Upper lobe of left lung (tissue), 6 donors: ENCODE results near the gene NHSL1. TPM values are rescaled to one million over a fixed set of nuclear protein-coding genes. Genes with fewer than 3 reads are reported as not detected.

Experiments used
- ATAC-seq, 2 donors: fragments of 200-7000 bp; cut with Tn5 transposase; one replicate each; pipeline ENCODE4 v1.9.1; 2022; ENCODE audit warnings: mild to moderate bottlenecking in 2 of 2, moderate library complexity in 2 of 2; ENCODE audit not compliant: low FRiP score in 2 of 2
- DNase-seq, 2 donors: peaks; one replicate each; pipeline ENCODE4 v3.0.0-alpha.2; 2019 to 2020
- H3K27ac ChIP-seq, 4 donors: fragments of 200-600 bp; sonication (generic); one replicate each; pipeline ENCODE4 v1.5.1; 2016 to 2019
- H3K27me3 ChIP-seq, 4 donors: fragments of 200-600 bp; sonication (generic); one replicate each; pipeline ENCODE4 v1.5.1; 2017 to 2019
- H3K36me3 ChIP-seq, 4 donors: fragments of 200-600 bp; sonication (generic); one replicate each; pipeline ENCODE4 v1.5.1; 2016 to 2019
- H3K4me1 ChIP-seq, 4 donors: fragments of 200-600 bp; sonication (generic); one replicate each; pipeline ENCODE4 v1.5.1; 2018 to 2019
- H3K4me3 ChIP-seq, 4 donors: fragments of 200-600 bp; sonication (generic); one replicate each; pipeline ENCODE4 v1.5.1; 2017 to 2019; ENCODE audit warnings: mild to moderate bottlenecking in 2 of 4, moderate library complexity in 1 of 4
- H3K9me3 ChIP-seq, 4 donors: fragments of 200-600 bp; sonication (generic); one replicate each; pipeline ENCODE4 v1.5.1; 2018 to 2019
- CTCF ChIP-seq, 6 experiments: fragments of 450-650 bp in 4 of 6; fragments of 200-600 bp in 2 of 6; sonication (generic) in 2 of 6; IDR thresholded peaks; one replicate each; pipeline ENCODE4 v1.5.1; 2016 to 2019; ENCODE audit warnings: antibody characterized with exemption in 6 of 6
- EP300 ChIP-seq, 4 donors: sonication (generic); formaldehyde crosslinking; IDR thresholded peaks; one replicate each; pipeline ENCODE4 v1.5.1; 2017; ENCODE audit warnings: antibody characterized with exemption in 4 of 4, control low read depth in 2 of 4
- POLR2A ChIP-seq, 4 donors: fragments of 450-650 bp; IDR thresholded peaks; one replicate each; pipeline ENCODE4 v1.5.1; 2016 to 2017; ENCODE audit warnings: antibody characterized with exemption in 4 of 4, mild to moderate bottlenecking in 2 of 4
- POLR2AphosphoS5 ChIP-seq, 2 donors: sonication (generic); formaldehyde crosslinking; IDR thresholded peaks; one replicate each; pipeline ENCODE4 v1.5.1; 2017; ENCODE audit warnings: antibody characterized with exemption in 2 of 2
- WGBS, 2 donors: methylation state at CpG; one replicate each; pipeline ENCODE4 v1.1.5; 2017 to 2018; 5-methylcytosine and 5-hydroxymethylcytosine counted together
- total RNA-seq, 6 donors: library from RNA; depleted of rRNA in 4 of 6; stranded (reverse); fragments of >200 nt in 4 of 6; gene quantifications; one replicate each; pipeline versions ENCODE4 v1.1.0 to v1.2.1, GENCODE V29; 2016 to 2021
- donor health status: DM: no; HTN: no; CAD: no; lungs with moderate emphysema.
- donor health status: DM: no; HTN: yes; CAD: no; lungs with severe emphysema.

The NHSL1 gene
- total RNA-seq, 6 donors from 2014 or later, result 37.3 to 80.2 (median 56.6) TPM

- 89 to 94% methylated on average over 3 of the region's 3 CpGs for WGBS, 2 donors
- peaks cover 0 to 21% (median 5%) of the 10 kb centered on the region in 4 donors for H3K4me1 ChIP-seq
- ATAC-seq, result no peak
- no peak for DNase-seq
- no peaks in the 10 kb centered on the region for H3K27me3 ChIP-seq
- no peaks in the 10 kb centered on the region for H3K36me3 ChIP-seq
- H3K27ac ChIP-seq, result no peak overlapping the region
- H3K9me3 ChIP-seq, result no peaks in the 10 kb centered on the region
- TF ChIP-seq CTCF (IDR thresholded peaks at IDR 0.05) (no peak), POLR2AphosphoS5 (IDR thresholded peaks at IDR 0.05) (no peak), POLR2A (IDR thresholded peaks at IDR 0.05) (no peak)
- no peak overlapping the region for H3K4me3 ChIP-seq
These were observed 30.2 kb upstream of the NHSL1 start for GRCh38 chr6:138529478-138529877.

GRCh38 chr6:138528956-138529355, 29.7 kb upstream of the NHSL1 start:
- peaks cover 0 to 17% (median 5%) of the 10 kb centered on the region in 4 donors for H3K4me1 ChIP-seq
- no peaks in the 10 kb centered on the region for H3K27me3 ChIP-seq
- no peak for TF ChIP-seq CTCF (IDR thresholded peaks at IDR 0.05)
- H3K36me3 ChIP-seq, result no peaks in the 10 kb centered on the region
- H3K9me3 ChIP-seq, result no peaks in the 10 kb centered on the region
- no peak overlapping the region for H3K4me3 ChIP-seq
- 77 to 96% methylated on average over 2 of the region's 2 CpGs for WGBS, 2 donors
- no peak for ATAC-seq
- DNase-seq, result no peak
- H3K27ac ChIP-seq, result no peak overlapping the region

GRCh38 chr6:138528137-138528536, 28.8 kb upstream of the NHSL1 start:
- no peaks in the 10 kb centered on the region for H3K27me3 ChIP-seq
- H3K36me3 ChIP-seq, result no peaks in the 10 kb centered on the region
- ATAC-seq (no peak), DNase-seq (no peak)
- peaks cover 0 to 15% (median 5%) of the 10 kb centered on the region in 4 donors for H3K4me1 ChIP-seq
- H3K4me3 ChIP-seq, result no peak overlapping the region
- no peak for TF ChIP-seq POLR2A (IDR thresholded peaks at IDR 0.05)
- TF ChIP-seq POLR2AphosphoS5 (IDR thresholded peaks at IDR 0.05), result no peak
- no peak for TF ChIP-seq EP300 (IDR thresholded peaks at IDR 0.05)
- TF ChIP-seq CTCF (IDR thresholded peaks at IDR 0.05), result no peak
- no peaks in the 10 kb centered on the region for H3K9me3 ChIP-seq
- WGBS, 2 donors, result 21 to 56% methylated on average over 1 of the region's 1 CpG
- H3K27ac ChIP-seq, result no peak overlapping the region

GRCh38 chr6:138527411-138528088, 28.3 kb upstream of the NHSL1 start:
- WGBS, 2 donors, result 61 to 65% methylated on average over 8 of the region's 8 CpGs
- Histone ChIP-seq H3K9me3 (no peaks in the 10 kb centered on the region), H3K36me3 (no peaks in the 10 kb centered on the region), H3K4me1 (peaks cover 0 to 21% (median 7%) of the 10 kb centered on the region in 4 donors), H3K27ac (peak overlapping the region in 1 of 4 donors; percentile 38), H3K27me3 (no peaks in the 10 kb centered on the region), H3K4me3 (no peak overlapping the region)
- ATAC-seq (peak; percentile 24 to 29), DNase-seq (no peak)
- TF ChIP-seq POLR2A (IDR thresholded peaks at IDR 0.05), result no peak
- no peak for TF ChIP-seq EP300 (IDR thresholded peaks at IDR 0.05)
- TF ChIP-seq POLR2AphosphoS5 (IDR thresholded peaks at IDR 0.05), result no peak
- no peak for TF ChIP-seq CTCF (IDR thresholded peaks at IDR 0.05)

- no peak for TF ChIP-seq CTCF (IDR thresholded peaks at IDR 0.05)
- ATAC-seq, result peak in 1 of 2 donors; percentile 24
These were observed 27.5 kb upstream of the NHSL1 start for GRCh38 chr6:138526822-138527235.

More at GRCh38 chr6:138526822-138527235, 27.5 kb upstream of the NHSL1 start:
- H3K9me3 ChIP-seq, result no peaks in the 10 kb centered on the region
- WGBS, 2 donors, result 54 to 58% methylated on average over 11 of the region's 11 CpGs
- no peak overlapping the region for H3K4me3 ChIP-seq
- H3K27ac ChIP-seq, result peak overlapping the region in 1 of 4 donors; percentile 38
- DNase-seq, result no peak
- peaks cover 0 to 28% (median 14%) of the 10 kb centered on the region in 4 donors for H3K4me1 ChIP-seq
- H3K36me3 ChIP-seq, result no peaks in the 10 kb centered on the region
- H3K27me3 ChIP-seq, result no peaks in the 10 kb centered on the region
